BE2C (cell line): ENCODE results near the gene PITHD1.

Source experiments
- DNase-seq: peaks from one replicate; pipeline ENCODE4 v3.0.0-alpha.2; 2020
- H3K27me3 ChIP-seq: fragments of 250-450 bp; sonication (Bioruptor Pico); 2 replicates; pipeline ENCODE4 v1.5.1; 2020; ENCODE audit warnings: mild to moderate bottlenecking
- H3K36me3 ChIP-seq: fragments of 250-450 bp; sonication (Bioruptor Pico); 2 replicates; pipeline ENCODE4 v1.5.1; 2020; ENCODE audit warnings: mild to moderate bottlenecking
- H3K4me1 ChIP-seq: fragments of 250-450 bp; sonication (Bioruptor Pico); 2 replicates; pipeline ENCODE4 v1.5.1; 2020
- H3K4me3 ChIP-seq: 2 replicates; pipeline ENCODE4 v1.5.1; 2011; ENCODE audit warnings: low read depth, low read length
- H3K9me3 ChIP-seq: fragments of 250-450 bp; sonication (Bioruptor Pico); 2 replicates; pipeline ENCODE4 v1.5.1; 2020
- CTCF ChIP-seq: IDR thresholded peaks from 2 replicates; pipeline ENCODE4 v1.5.1; 2012; ENCODE audit warnings: mild to moderate bottlenecking, low read depth, low read length

Gene PITHD1

GRCh38 chr1:23752909-23753308, 25.3 kb upstream of the PITHD1 start:
- Histone ChIP-seq H3K27me3 (no peaks in the 10 kb centered on the region), H3K9me3 (no peaks in the 10 kb centered on the region), H3K4me1 (no peaks in the 10 kb centered on the region), H3K4me3 (no peak overlapping the region), H3K36me3 (peaks cover 71% of the 10 kb centered on the region)
- no peak for DNase-seq
- TF ChIP-seq CTCF, result no peak

- H3K36me3 ChIP-seq, result peaks cover 69% of the 10 kb centered on the region
- no peak for DNase-seq
Observed at GRCh38 chr1:23756676-23757075, 21.5 kb upstream of the PITHD1 start.

DNA sequence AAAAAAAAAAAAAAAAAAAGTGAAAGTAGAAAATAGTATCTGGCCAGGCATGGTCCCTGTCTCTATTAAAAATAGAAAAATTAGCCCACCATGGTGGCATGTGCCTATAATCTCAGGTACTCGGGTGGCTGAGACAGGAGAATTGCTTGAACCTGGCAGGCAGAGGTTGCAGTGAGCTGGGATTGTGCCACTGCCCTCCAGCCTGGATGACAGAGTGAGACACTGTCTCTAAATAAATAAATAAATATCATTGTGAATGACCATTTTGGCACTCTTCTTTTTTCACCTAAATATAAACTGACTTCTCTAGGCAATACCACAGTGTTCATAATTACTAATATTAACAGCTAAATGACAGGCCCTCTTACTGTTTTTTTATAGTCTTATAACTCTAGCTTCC, 20.4 kb upstream of the PITHD1 start:
- Histone ChIP-seq H3K36me3 (peaks cover 58% of the 10 kb centered on the region), H3K4me3 (no peak overlapping the region), H3K9me3 (no peaks in the 10 kb centered on the region), H3K4me1 (no peaks in the 10 kb centered on the region), H3K27me3 (no peaks in the 10 kb centered on the region)
- TF ChIP-seq CTCF, result no peak
- DNase-seq, result no peak

More at GRCh38 chr1:23756676-23757075, 21.5 kb upstream of the PITHD1 start:
- no peaks in the 10 kb centered on the region for H3K9me3 ChIP-seq
- no peak overlapping the region for H3K4me3 ChIP-seq
- H3K4me1 ChIP-seq, result no peaks in the 10 kb centered on the region
- H3K27me3 ChIP-seq, result no peaks in the 10 kb centered on the region
- no peak for TF ChIP-seq CTCF

DNA sequence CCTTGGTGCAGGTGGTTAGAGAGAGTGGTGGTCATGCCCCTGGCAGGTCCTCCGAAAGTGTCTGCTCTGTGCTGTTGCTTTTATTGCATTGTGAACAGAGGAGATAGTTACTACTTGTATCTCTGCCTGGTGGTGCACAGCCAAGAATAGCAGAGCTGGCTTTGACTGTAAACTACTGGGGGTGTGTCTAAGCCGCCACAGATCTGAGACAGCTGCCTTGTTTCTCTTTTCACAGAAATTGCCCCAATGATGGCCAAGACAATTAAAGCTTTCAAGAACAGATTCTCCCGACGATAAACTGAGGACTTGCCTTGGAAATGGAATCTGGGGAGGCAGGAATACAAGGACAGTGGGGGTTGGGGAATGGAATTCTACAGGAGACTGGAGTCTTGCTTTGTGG, 18.9 kb upstream of the PITHD1 start:
- DNase-seq, result no peak
- no peak for TF ChIP-seq CTCF
- Histone ChIP-seq H3K9me3 (no peaks in the 10 kb centered on the region), H3K36me3 (peaks cover 44% of the 10 kb centered on the region), H3K27me3 (no peaks in the 10 kb centered on the region), H3K4me3 (no peak overlapping the region), H3K4me1 (no peaks in the 10 kb centered on the region)

DNA sequence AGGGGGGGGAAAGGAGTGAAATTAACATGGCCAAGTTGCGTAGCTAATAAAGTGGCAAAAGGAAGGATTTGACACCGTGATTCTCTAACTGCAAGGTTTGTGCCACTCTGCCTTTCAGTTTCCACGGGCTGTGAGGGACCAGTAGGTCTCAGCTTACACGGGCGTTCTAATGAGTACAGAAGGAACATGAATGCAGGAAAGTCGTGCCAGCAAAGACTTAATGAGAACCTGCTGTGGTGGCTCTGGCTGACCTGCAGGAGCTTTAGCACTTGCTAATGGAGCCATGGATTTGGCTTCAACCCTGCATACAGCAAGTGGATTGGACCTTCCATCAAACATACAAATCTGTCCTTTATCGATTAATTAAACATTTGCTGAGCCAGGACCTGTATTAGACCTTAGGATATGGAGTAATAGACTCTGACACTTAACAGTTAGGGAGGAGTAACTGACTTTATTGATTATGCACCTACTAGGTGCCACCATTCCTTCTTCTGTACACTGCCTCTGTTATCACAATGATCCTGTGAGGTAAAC, 15.1 kb upstream of the PITHD1 start:
- Histone ChIP-seq H3K4me1 (no peaks in the 10 kb centered on the region), H3K36me3 (peaks cover 22% of the 10 kb centered on the region)

More for the DNA sequence above, 15.1 kb upstream of the PITHD1 start:
- Histone ChIP-seq H3K27me3 (no peaks in the 10 kb centered on the region), H3K4me3 (no peak overlapping the region), H3K9me3 (no peaks in the 10 kb centered on the region)
- no peak for TF ChIP-seq CTCF
- DNase-seq, result no peak
